ENCODE results near the gene SCRN3. TPM values are rescaled to one million over a fixed set of nuclear protein-coding genes. Genes with fewer than 3 reads are reported as not detected.

The SCRN3 gene
- polyA plus RNA-seq, 3 donors = 6.5 to 11.2 (median 7.2) TPM

DNA sequence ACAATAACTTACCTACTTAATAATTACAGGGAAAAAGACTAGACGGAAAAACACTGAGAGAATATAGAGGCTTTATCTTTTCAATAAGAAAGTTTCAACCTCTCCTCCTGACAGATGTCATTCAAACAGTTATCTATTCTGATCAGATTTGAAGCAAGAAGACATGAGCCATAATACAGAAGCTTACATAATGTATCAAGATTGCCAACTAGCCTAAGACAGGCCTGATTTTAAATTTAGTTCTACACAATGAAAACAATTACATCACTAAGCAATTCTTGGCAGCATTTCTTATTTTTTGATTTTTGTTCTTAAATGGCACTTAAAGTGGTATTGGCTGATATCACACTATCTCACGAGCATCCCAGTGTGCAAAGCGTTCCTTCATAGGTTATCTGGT lies 49.7 kb downstream of the SCRN3 start:
- peaks cover 0 to 2% (median 0%) of the 10 kb centered on the region in 3 donors for H3K27me3 Mint-ChIP-seq (ENCODE audit: low read depth in 3 of 3)
- Histone ChIP-seq H2AFZ (ENCODE audit: insufficient read depth, low read depth, low read length, poor library complexity, severe bottlenecking) (no peak overlapping the region), H3K9me3 (replicated peaks in 1 of 2; ENCODE audit: control insufficient read depth in 1 of 2, insufficient read depth in 1 of 2, low read length in 2 of 2) (no peaks in the 10 kb centered on the region), H3K4me1 (ENCODE audit: control insufficient read depth in 1 of 2, insufficient read depth in 2 of 2, low read length in 2 of 2) (no peaks in the 10 kb centered on the region), H3K4me2 (replicated peaks; ENCODE audit: extremely low read depth, low read length, poor library complexity, severe bottlenecking) (no peak overlapping the region), H3K27ac (ENCODE audit: low read depth in 1 of 2, low read length in 2 of 2) (no peak overlapping the region), H3K36me3 (replicated peaks in 1 of 2; ENCODE audit: control insufficient read depth in 1 of 2, insufficient read depth in 2 of 2, low read length in 2 of 2) (peaks cover 13 to 32% of the 10 kb centered on the region in 2 donors), H3K79me2 (ENCODE audit: insufficient read depth, low read length) (no peaks in the 10 kb centered on the region), H3K27me3 (ENCODE audit: control insufficient read depth in 2 of 2, insufficient read depth in 2 of 2, low read length in 2 of 2) (no peaks in the 10 kb centered on the region), H3K9ac (ENCODE audit: insufficient read depth, low read length, poor library complexity, severe bottlenecking) (no peak overlapping the region), H3K4me3 (replicated peaks in 1 of 3; ENCODE audit: low read depth in 2 of 3, low read length in 3 of 3) (no peak overlapping the region), H4K20me1 (ENCODE audit: insufficient read depth, low read length) (no peaks in the 10 kb centered on the region)
- H3K9me3 Mint-ChIP-seq = peaks cover 0 to 1% (median 0%) of the 10 kb centered on the region in 7 donors
- no peak overlapping the region for H3K4me3 Mint-ChIP-seq
- intact Hi-C loops (cut with micrococcal nuclease) = no loop called here
- H3K27ac Mint-ChIP-seq = no peak overlapping the region
- no CpG with 5 or more reads among the region's 3 CpGs for WGBS (ENCODE audit: insufficient coverage)
- H3K4me1 Mint-ChIP-seq = no peaks in the 10 kb centered on the region
- TF ChIP-seq, protein P1, sequence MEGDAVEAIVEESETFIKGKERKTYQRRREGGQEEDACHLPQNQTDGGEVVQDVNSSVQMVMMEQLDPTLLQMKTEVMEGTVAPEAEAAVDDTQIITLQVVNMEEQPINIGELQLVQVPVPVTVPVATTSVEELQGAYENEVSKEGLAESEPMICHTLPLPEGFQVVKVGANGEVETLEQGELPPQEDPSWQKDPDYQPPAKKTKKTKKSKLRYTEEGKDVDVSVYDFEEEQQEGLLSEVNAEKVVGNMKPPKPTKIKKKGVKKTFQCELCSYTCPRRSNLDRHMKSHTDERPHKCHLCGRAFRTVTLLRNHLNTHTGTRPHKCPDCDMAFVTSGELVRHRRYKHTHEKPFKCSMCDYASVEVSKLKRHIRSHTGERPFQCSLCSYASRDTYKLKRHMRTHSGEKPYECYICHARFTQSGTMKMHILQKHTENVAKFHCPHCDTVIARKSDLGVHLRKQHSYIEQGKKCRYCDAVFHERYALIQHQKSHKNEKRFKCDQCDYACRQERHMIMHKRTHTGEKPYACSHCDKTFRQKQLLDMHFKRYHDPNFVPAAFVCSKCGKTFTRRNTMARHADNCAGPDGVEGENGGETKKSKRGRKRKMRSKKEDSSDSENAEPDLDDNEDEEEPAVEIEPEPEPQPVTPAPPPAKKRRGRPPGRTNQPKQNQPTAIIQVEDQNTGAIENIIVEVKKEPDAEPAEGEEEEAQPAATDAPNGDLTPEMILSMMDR (IDR thresholded peaks at IDR 0.05) = no peak
- H3K36me3 Mint-ChIP-seq = peaks cover 47 to 59% of the 10 kb centered on the region in 2 donors
- no peak for DNase-seq

DNA sequence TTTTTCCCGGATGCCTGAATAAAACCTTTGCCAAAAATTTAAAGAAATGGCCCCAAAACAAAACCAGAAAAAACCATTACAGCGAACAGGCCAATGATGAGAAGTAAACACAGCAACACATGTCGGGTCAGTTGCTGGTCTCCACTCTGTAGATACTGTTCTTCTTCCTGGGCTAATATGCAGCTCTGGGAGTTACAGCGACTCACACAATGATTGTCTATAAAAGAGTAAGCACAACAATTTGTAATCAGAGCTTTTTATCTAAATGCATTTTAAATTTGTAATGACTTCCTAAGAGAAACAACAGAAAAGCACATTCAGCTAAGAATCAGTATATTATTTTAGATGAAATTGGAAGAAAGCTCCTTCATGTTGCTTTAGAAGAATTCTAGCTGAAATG lies 51.0 kb downstream of the SCRN3 start:
- no peak overlapping the region for H3K27ac Mint-ChIP-seq
- H3K79me2 ChIP-seq (ENCODE audit: insufficient read depth, low read length) = no peaks in the 10 kb centered on the region
- H3K4me3 Mint-ChIP-seq = no peak overlapping the region
- H3K9ac ChIP-seq (ENCODE audit: insufficient read depth, low read length, poor library complexity, severe bottlenecking) = no peak overlapping the region
- WGBS (ENCODE audit: insufficient coverage) = 100% methylated on average over 3 of the region's 4 CpGs
- intact Hi-C loops (cut with micrococcal nuclease) = no loop called here
- no peak overlapping the region for H2AFZ ChIP-seq (ENCODE audit: insufficient read depth, low read depth, low read length, poor library complexity, severe bottlenecking)
- no peak overlapping the region for H3K4me3 ChIP-seq (replicated peaks in 1 of 3; ENCODE audit: low read depth in 2 of 3, low read length in 3 of 3)
- H3K4me1 Mint-ChIP-seq = no peaks in the 10 kb centered on the region
- H3K9me3 ChIP-seq (replicated peaks in 1 of 2; ENCODE audit: control insufficient read depth in 1 of 2, insufficient read depth in 1 of 2, low read length in 2 of 2) = no peaks in the 10 kb centered on the region
- TF ChIP-seq, protein P1 (IDR thresholded peaks at IDR 0.05) = no peak
- H3K4me2 ChIP-seq (replicated peaks; ENCODE audit: extremely low read depth, low read length, poor library complexity, severe bottlenecking) = no peak overlapping the region
- no peaks in the 10 kb centered on the region for H3K4me1 ChIP-seq (ENCODE audit: control insufficient read depth in 1 of 2, insufficient read depth in 2 of 2, low read length in 2 of 2)
- H3K27ac ChIP-seq (ENCODE audit: low read depth in 1 of 2, low read length in 2 of 2) = no peak overlapping the region
- peaks cover 13 to 32% of the 10 kb centered on the region in 2 donors for H3K36me3 ChIP-seq (replicated peaks in 1 of 2; ENCODE audit: control insufficient read depth in 1 of 2, insufficient read depth in 2 of 2, low read length in 2 of 2)
- no peak for DNase-seq
- H4K20me1 ChIP-seq (ENCODE audit: insufficient read depth, low read length) = no peaks in the 10 kb centered on the region
- H3K27me3 Mint-ChIP-seq (ENCODE audit: low read depth in 3 of 3) = peaks cover 0 to 2% (median 0%) of the 10 kb centered on the region in 3 donors
- peaks cover 46 to 53% of the 10 kb centered on the region in 2 donors for H3K36me3 Mint-ChIP-seq
- H3K27me3 ChIP-seq (ENCODE audit: control insufficient read depth in 2 of 2, insufficient read depth in 2 of 2, low read length in 2 of 2) = no peaks in the 10 kb centered on the region
- H3K9me3 Mint-ChIP-seq = peaks cover 0 to 1% (median 0%) of the 10 kb centered on the region in 7 donors

Data from CD14-positive monocyte (primary cell).